GM19372 (cell line): ENCODE measurements around the gene CASZ1.

Experiments
- ATAC-seq: cut with Tn5 transposase; IDR thresholded peaks from one replicate; pipeline ENCODE4 v1.9.1; 2021; ENCODE audit warnings: mild to moderate bottlenecking, low read depth, moderate library complexity; ENCODE audit not compliant: unreplicated experiment

CASZ1 gene

DNA sequence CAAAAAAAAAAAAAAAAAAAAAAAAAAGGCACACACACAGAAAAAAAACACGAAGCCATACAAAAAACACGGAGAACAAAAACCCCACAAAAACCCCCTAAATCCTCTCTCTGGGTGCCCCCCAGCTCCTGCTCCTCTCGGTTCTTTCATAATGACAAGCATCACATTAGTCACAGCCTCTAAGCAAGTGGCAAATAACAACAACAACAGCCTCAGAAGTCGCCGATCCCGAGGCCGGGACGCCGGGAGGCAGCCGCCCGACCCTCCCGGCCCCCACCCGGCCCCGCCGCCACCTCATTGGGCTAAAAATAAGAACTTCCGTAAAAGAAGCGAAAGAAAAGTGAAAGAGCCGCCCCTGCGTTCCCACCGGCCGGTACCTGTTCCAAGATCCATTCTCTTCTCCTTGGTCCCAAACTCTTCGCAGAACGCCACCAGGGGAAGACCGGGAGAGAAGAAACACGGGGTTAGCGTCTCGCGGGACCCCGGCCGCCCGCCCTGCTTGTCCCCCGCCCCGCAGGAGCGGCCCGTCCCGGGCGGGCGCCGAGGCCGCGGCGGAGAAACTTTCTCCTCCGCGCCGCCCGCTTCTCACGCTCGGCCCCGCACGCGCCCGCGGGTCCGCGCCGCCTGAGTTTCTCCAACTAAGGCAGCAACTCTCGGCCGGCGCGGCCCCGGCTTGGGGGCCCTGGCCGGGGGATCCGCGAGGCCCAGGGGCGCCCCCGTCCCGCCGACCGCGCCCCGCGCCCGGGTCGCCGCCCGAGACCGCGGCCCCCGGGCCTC is 102.8 kb downstream of the CASZ1 start:
- ATAC-seq, result peak; percentile 24

DNA sequence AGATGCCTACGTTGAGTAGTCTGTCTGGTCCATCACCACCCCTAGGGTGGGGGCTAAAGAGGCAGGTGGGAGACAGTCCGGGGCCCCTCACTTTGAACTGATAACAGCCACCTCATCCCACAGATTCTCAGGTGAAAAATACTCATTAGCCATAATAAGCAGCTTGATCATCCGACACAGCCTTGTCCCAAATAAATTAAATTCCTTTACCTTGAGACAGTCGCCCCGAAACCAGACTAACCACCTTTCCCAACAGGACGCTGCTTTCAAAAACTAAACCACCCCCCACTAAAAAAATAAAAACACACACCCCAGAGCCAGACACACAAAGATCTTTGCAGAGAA is 103.3 kb downstream of the CASZ1 start:
- ATAC-seq, result no peak

GRCh38 chr1:10692401-10693021 is 103.9 kb downstream of the CASZ1 start:
- ATAC-seq, result no peak

- no peak for ATAC-seq
Observed at GRCh38 chr1:10691740-10692125, 104.7 kb downstream of the CASZ1 start.

DNA sequence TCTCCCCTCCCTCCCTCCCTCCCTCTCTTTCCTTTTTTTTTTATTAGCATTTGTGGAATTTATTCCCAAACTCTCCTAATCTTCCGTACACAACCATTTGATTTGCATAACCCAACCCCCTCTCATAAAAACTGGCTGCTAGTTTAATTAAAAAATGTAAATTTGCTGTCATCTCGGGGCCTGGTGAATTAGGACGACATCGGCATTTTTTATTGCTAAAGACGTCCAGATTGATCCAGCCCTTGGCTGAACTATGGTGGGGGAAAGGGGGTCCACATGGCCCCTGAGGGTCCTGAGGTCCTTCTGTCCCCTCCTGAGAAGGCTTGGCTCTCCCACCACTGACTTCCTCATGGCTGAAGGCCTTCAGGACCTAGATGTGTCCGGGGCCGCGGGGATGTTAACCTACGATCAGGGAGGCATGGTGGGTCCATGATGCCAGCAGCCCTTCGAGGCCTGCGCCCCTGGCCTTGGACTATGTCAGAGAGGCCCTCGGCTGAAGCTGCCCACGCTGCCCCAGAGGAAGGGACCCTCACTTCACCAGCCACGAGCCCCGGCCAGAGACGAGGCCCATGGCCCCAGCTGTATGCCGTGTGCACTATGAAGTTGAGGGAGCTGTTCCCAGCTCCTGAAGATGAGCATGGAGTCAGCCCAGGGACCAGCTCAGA is 105.2 kb downstream of the CASZ1 start:
- no peak for ATAC-seq

DNA sequence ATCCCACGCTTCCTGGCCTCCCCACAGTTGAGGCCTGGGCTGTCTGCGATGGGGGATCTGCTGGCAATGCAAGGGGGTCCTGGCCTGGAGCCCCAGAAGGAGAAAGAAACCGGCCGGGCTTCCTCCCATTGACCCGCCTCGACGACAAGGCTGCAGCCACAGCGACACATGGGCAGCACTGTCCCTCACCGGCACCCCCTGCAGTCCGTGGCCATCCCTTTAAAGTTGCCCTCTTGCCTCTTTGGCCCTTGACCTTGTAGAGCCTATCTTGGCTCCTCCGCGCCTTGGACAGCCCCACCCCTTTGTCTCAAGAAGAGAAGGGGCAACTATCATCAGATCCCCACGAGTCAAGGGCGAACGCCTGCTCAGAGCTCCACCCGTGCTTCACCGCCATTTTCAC is 106.0 kb downstream of the CASZ1 start:
- ATAC-seq, result no peak

DNA sequence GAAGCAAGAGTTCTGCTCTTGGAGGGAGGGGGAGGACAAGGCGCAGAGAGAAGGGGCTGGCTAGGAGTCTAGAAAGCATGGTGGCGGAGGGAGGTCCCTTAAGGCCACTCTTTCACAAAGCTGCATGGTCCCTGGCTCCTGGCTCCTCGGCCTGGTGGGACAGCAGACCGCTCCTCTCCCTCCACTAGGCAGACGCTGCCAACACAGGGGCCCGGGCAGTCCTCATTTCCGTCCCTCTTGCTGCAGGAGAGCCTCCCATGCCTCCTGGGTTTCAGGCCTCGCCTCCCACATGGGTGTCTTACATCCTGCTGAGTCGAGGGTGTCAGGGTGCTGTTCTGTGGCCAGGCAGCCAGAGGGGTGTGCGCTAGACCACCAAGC is 108.0 kb downstream of the CASZ1 start:
- ATAC-seq, result no peak

- ATAC-seq, result no peak
Observed at GRCh38 chr1:10687782-10688408, 108.6 kb downstream of the CASZ1 start.

DNA sequence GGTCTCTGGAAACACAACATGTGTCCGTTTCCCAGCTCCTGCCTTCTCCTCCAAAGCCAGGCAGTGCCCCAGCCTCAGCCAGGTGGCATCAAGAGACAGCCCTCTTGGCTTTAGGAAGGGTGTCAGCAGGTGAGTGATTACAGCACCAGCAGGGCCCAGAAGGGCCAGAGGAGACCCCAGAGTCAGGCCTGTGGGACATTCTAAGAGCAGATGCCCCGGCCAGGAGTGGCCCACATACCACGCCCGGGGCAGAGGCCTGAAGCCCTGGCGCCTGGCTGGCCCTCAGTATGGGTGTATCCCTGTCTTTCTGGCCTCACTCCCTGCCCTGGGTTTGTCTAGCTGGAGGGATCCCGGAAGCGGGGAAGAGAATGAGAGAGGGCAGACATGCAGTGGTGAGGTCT is 109.2 kb downstream of the CASZ1 start:
- no peak for ATAC-seq

DNA sequence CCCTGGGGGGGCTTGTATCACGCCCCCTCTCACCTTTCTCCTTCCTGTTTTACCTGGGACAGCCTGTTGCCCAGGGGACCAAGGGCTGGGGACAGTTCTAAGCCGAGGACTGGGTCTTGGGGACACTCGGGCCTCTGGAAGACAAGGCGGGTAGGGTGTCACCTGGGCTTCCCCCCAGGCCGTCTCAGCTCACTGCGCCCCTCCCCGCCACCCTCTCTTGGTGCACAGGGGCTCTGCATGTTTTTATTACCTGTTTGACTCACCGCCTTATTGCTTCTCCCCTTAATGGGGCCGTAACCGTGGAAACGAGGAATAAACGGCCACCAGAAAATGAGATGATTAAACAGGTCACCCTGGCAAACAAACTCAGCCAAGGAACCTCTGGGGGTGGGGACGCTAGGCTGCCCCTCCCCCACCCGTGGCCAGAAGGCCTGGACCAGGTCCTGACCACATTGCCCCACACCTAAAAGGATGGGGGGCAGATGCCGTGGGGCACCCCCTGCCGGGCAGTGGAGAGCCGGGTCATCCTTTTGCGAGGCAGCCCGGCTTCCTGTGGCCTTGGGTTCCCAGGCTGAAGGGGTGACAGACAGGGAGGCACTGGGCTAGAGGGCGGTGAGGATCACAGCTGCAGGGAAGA is 109.9 kb downstream of the CASZ1 start:
- no peak for ATAC-seq

GRCh38 chr1:10685808-10686403 is 110.5 kb downstream of the CASZ1 start:
- ATAC-seq, result no peak

DNA sequence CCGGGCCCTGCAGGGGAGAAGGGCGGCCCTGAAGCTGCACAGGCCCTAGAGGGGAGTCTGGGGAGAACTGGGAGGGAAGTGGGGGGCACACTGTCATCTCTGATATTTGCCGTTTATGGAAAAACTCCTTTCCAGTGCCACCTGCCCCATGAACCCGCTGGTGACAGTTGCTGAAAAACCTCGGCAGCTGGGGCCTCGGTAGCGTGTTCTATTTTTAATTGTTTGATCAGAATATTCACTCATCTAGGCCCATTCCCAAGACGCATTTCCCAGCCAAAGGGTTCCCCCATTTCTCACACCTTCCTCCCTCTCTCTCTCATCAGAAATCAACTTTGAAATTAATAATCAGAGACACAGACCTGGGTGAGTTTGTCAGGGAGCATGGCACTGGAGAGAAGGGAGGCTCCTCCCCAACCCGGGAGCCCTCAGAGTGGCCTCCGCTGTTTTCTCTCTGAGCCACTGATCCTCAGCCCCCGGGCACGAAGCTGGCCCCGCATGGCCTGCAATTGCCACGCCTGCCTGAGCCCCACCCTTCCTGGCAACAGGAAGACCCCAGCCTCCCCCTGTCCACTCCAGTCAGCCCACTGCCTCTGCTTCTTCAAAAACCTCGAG is 111.1 kb downstream of the CASZ1 start:
- ATAC-seq, result no peak

- no peak for ATAC-seq
Observed at GRCh38 chr1:10684221-10684620, 112.2 kb downstream of the CASZ1 start.

- no peak for ATAC-seq
Observed at GRCh38 chr1:10682449-10683309, 113.8 kb downstream of the CASZ1 start.

DNA sequence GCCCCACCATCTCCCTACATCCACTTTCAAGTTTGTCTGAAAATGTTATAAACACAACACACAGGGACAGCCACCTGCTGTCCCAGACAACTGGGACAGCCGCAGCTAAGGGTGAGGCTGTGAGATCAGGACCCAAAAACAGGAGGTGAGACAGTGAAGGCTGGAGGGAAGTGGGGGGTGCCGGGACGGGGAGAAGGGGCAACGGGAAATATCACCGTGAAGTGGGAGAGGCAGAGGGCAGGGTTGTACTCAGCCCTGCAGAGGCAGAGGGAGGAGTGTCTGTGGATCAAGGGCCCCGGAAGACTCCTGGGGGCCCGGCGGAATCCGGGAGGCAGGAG is 114.4 kb downstream of the CASZ1 start:
- ATAC-seq, result no peak

DNA sequence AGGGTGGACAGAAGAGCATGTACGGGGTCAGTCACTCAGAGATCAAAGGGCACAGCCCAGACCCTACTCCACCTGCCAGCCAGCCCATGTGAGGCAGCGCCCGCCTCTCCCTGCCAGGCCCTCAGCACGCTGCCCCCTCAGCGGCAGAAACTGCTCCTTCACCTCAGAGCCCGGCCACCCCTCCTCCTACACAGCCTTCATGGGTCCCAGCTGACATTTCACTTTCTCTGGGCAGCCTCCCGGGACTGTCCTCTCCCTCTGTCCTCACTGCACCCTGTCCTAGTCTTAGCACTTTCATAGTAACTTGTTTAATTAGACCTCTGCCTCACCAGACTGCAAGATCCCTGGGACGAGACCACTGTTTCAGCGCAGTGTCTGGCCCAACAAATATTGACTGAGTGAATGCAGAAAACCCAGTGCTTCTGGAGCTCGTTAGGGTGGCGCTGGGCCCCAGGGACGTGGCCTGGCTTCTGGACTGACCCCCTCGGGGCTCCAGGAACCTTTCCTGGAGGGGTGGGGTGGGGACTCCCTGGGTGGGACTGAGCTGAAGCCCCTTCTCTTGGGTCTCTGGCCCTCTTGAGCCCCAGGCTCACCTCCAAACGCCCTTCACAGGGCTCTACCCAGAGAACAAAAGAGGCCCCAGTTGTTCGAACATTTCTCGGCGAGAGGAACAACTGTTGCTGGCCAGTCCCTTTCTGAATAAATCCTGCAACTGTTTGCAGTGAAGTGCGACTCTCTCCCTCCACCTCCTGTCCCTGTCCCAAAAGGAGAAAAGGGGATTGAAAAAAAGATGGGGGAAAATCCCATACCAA is 114.9 kb downstream of the CASZ1 start:
- no peak for ATAC-seq

GRCh38 chr1:10680487-10680886 is 116.0 kb downstream of the CASZ1 start:
- no peak for ATAC-seq

DNA sequence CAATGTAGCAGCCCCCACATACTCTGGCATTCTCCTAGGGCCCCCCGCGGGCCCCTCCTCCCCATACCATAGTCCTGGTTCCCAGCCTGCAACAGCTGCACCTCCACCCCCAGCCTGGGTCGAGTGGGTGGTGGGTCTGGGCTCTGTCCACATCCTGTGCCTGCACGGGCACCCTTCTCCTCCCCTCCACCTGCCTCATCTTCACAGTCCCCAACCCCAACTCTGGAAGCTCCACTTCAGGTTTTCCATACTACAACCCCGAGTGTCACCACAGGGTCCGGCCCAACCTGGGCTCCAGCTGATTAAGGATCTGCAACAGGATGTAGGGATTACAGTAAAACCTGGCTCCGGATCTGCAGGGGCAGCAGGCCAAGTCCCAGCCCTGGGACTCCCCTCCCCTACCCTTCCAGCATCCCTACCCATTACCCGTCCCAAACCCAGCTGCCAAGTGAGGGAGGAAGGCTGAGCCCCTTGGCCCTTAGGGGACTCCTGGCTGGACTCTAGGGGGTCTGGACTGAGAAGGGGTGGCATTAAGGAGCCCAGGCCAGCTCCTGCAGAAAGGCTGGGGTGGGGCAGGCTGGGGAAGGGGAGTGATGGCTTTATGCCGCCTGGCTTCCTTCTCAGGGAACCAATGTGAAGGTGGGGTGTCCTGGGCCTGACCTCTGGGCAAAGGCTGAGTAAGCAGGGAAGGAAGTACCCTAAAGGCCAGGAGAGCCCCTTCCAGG is 116.8 kb downstream of the CASZ1 start:
- ATAC-seq, result no peak
